Measurements from ENCODE around the gene LEFTY1. TPM values are rescaled to one million over a fixed set of nuclear protein-coding genes. Genes with fewer than 3 reads are reported as not detected.

Gene LEFTY1
- total RNA-seq, 1 experiment from 2014 or later: not detected

- no TSS peak for BruUV-seq (replicated peaks)
- CTCF ChIA-PET: no interaction called here
- H3K27me3 ChIP-seq (replicated peaks; ENCODE audit: control insufficient read depth, insufficient read depth, low read length): no peaks in the 10 kb centered on the region
- no peaks in the 10 kb centered on the region for H3K4me1 ChIP-seq
- Mint-ChIP-seq H3K4me3 (ENCODE audit: unreplicated experiment) (no peak overlapping the region), H3K27me3 (ENCODE audit: insufficient read depth, unreplicated experiment) (no peaks in the 10 kb centered on the region), H3K4me1 (ENCODE audit: low read depth, unreplicated experiment) (no peaks in the 10 kb centered on the region), H3K9me3 (ENCODE audit: unreplicated experiment) (no peaks in the 10 kb centered on the region), H3K27ac (ENCODE audit: unreplicated experiment) (no peak overlapping the region), H3K36me3 (ENCODE audit: insufficient read depth, unreplicated experiment) (peaks cover 85% of the 10 kb centered on the region)
- TF ChIP-seq CTCF (IDR thresholded peaks at IDR 0.05; ENCODE audit: insufficient read depth in 1 of 2, low read depth in 1 of 2, low read length in 1 of 2, severe bottlenecking in 1 of 2, unreplicated experiment in 1 of 2): no peak
- peaks cover 8% of the 10 kb centered on the region for H3K36me3 ChIP-seq (ENCODE audit: control insufficient read depth, insufficient read depth, low read length)
- no peak for DNase-seq
- H3K9me3 ChIP-seq: no peaks in the 10 kb centered on the region
- H3K4me3 ChIP-seq (ENCODE audit: low read depth, low read length): no peak overlapping the region
- POLR2A ChIA-PET: interaction anchor here (0.6 kb wide), 1 partner anchor 20 kb away, joined by 4 read pairs; no protein-coding TSS in a partner anchor
- intact Hi-C loops (cut with micrococcal nuclease; ENCODE audit: unreplicated experiment): no loop called here
Measured at GRCh38 chr1:225851805-225852204, 37.1 kb downstream of the LEFTY1 start.

DNA sequence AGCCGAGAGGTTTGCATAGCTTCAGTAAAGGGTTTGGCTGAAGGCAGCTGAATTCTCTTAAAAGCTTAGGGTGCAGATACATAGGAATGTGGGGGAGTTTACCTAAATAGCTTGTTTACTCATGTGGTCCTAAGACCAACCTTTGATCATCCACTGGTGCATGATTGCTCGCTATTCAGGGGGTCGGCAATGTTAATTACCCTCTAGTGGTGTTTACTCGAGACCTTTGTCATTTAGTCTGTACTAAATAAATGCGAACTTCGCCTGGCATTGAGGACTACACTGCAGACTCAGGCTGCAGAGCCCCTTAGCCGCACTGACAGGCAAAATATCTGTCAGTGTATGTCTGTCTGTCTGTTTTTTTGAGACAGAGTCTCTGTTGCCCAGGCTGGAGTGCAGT lies 38.6 kb downstream of the LEFTY1 start:
- Histone ChIP-seq H3K36me3 (ENCODE audit: control insufficient read depth, insufficient read depth, low read length) (peaks cover 8% of the 10 kb centered on the region), H3K27me3 (replicated peaks; ENCODE audit: control insufficient read depth, insufficient read depth, low read length) (no peaks in the 10 kb centered on the region), H3K4me1 (no peaks in the 10 kb centered on the region), H3K4me3 (ENCODE audit: low read depth, low read length) (no peak overlapping the region), H3K9me3 (no peaks in the 10 kb centered on the region)
- intact Hi-C loops (cut with micrococcal nuclease; ENCODE audit: unreplicated experiment): no loop called here
- Mint-ChIP-seq H3K4me3 (ENCODE audit: unreplicated experiment) (no peak overlapping the region), H3K36me3 (ENCODE audit: insufficient read depth, unreplicated experiment) (peaks cover 86% of the 10 kb centered on the region), H3K27ac (ENCODE audit: unreplicated experiment) (no peak overlapping the region), H3K27me3 (ENCODE audit: insufficient read depth, unreplicated experiment) (no peaks in the 10 kb centered on the region), H3K9me3 (ENCODE audit: unreplicated experiment) (no peaks in the 10 kb centered on the region), H3K4me1 (ENCODE audit: low read depth, unreplicated experiment) (no peaks in the 10 kb centered on the region)
- DNase-seq: no peak
- ChIA-PET CTCF (no interaction called here), POLR2A (no interaction called here)
- no peak for TF ChIP-seq CTCF (IDR thresholded peaks at IDR 0.05; ENCODE audit: insufficient read depth in 1 of 2, low read depth in 1 of 2, low read length in 1 of 2, severe bottlenecking in 1 of 2, unreplicated experiment in 1 of 2)
- no TSS peak for BruUV-seq (replicated peaks)

- no peak overlapping the region for H3K4me3 ChIP-seq (ENCODE audit: low read depth, low read length)
- no peak for DNase-seq
- no peaks in the 10 kb centered on the region for H3K9me3 ChIP-seq
- BruUV-seq (replicated peaks): no TSS peak
- H3K4me1 Mint-ChIP-seq (ENCODE audit: low read depth, unreplicated experiment): no peaks in the 10 kb centered on the region
- no peaks in the 10 kb centered on the region for H3K27me3 Mint-ChIP-seq (ENCODE audit: insufficient read depth, unreplicated experiment)
- peaks cover 7% of the 10 kb centered on the region for H3K36me3 ChIP-seq (ENCODE audit: control insufficient read depth, insufficient read depth, low read length)
- TF ChIP-seq CTCF (IDR thresholded peaks at IDR 0.05; ENCODE audit: insufficient read depth in 1 of 2, low read depth in 1 of 2, low read length in 1 of 2, severe bottlenecking in 1 of 2, unreplicated experiment in 1 of 2): no peak
- H3K36me3 Mint-ChIP-seq (ENCODE audit: insufficient read depth, unreplicated experiment): peaks cover 89% of the 10 kb centered on the region
- H3K27me3 ChIP-seq (replicated peaks; ENCODE audit: control insufficient read depth, insufficient read depth, low read length): no peaks in the 10 kb centered on the region
- H3K4me1 ChIP-seq: no peaks in the 10 kb centered on the region
- intact Hi-C loops (cut with micrococcal nuclease; ENCODE audit: unreplicated experiment): loop anchor here (5.0 to 10.0 kb wide), 2 partner anchors 127 to 295 kb away; no protein-coding TSS in a partner anchor
- CTCF ChIA-PET: no interaction called here
- POLR2A ChIA-PET: no interaction called here
- no peak overlapping the region for H3K27ac Mint-ChIP-seq (ENCODE audit: unreplicated experiment)
- H3K9me3 Mint-ChIP-seq (ENCODE audit: unreplicated experiment): no peaks in the 10 kb centered on the region
- H3K4me3 Mint-ChIP-seq (ENCODE audit: unreplicated experiment): no peak overlapping the region
Measured at GRCh38 chr1:225849925-225850324, 39.0 kb downstream of the LEFTY1 start.

Measured in Caco-2 (cell line).